ENCODE measurements around the gene STK17B.
"Not testable (repeated sequence)": the region's sequence is repeated elsewhere in the genome, so short reads cannot be mapped to it uniquely, and the experiment has no call there.

Gene STK17B

DNA sequence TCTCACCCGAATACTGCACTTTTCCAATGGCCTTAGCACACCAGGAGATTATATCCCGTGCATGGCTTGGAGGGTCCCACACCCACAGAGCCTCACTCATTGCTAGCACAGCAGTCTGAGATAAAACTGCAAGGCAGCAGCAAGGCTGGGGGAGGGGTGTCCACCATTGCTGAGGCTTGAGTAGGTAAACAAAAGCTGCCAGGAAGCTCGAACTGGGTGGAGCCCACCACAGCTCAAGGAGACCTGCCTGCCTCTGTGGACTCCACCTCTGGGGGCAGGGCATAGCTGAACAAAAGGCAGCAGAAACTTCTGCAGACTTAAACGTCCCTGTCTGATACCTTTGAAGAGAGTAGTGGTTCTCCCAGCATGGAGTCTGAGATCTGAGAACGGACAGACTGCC is 81.9 kb downstream of the STK17B start:
- CTCF ChIA-PET: not testable (repeated sequence)

DNA sequence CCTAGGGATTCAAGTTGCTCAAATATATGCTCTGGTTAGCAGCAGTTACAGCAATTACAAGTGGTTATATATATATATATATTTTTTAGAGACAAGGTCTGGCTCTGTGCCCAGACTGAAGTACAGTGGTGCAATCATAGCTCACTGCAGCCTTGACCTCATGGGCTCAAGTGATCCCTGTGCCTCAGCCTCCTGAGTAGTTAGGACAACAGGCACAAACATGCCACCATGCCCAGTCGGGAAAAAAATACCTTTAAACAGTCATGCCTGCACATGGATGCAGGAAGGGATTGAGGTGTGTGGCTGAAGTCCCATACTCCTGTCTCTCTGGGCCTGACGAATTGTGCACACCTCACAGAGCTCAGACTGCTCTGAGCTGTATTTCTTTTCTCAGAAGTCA is 83.2 kb downstream of the STK17B start:
- Histone ChIP-seq H3K36me3 (ENCODE audit: control insufficient read depth in 2 of 2, insufficient read depth in 1 of 2, low read length in 2 of 2) (no peaks in the 10 kb centered on the region), H3K4me3 (ENCODE audit: low read depth, low read length) (no peak overlapping the region), H3K9me3 (ENCODE audit: control insufficient read depth, insufficient read depth, low read depth, low read length) (no peaks in the 10 kb centered on the region), H3K4me1 (ENCODE audit: control insufficient read depth, insufficient read depth, low read length) (no peaks in the 10 kb centered on the region), H3K27ac (ENCODE audit: extremely low read depth, low read depth, low read length) (no peak overlapping the region)
- ChIA-PET POLR2A (no interaction called here), CTCF (no interaction called here)
- TF ChIP-seq, protein P1, sequence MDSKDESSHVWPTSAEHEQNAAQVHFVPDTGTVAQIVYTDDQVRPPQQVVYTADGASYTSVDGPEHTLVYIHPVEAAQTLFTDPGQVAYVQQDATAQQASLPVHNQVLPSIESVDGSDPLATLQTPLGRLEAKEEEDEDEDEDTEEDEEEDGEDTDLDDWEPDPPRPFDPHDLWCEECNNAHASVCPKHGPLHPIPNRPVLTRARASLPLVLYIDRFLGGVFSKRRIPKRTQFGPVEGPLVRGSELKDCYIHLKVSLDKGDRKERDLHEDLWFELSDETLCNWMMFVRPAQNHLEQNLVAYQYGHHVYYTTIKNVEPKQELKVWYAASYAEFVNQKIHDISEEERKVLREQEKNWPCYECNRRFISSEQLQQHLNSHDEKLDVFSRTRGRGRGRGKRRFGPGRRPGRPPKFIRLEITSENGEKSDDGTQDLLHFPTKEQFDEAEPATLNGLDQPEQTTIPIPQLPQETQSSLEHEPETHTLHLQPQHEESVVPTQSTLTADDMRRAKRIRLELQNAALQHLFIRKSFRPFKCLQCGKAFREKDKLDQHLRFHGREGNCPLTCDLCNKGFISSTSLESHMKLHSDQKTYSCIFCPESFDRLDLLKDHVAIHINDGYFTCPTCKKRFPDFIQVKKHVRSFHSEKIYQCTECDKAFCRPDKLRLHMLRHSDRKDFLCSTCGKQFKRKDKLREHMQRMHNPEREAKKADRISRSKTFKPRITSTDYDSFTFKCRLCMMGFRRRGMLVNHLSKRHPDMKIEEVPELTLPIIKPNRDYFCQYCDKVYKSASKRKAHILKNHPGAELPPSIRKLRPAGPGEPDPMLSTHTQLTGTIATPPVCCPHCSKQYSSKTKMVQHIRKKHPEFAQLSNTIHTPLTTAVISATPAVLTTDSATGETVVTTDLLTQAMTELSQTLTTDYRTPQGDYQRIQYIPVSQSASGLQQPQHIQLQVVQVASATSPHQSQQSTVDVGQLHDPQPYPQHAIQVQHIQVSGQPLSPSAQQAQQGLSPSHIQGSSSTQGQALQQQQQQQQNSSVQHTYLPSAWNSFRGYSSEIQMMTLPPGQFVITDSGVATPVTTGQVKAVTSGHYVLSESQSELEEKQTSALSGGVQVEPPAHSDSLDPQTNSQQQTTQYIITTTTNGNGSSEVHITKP (tag by site-specific recombination; IDR thresholded peaks at IDR 0.05): no peak
- TF ChIP-seq OSR2 (tag by site-specific recombination; IDR thresholded peaks at IDR 0.05) (no peak), ZNF585B (tag by site-specific recombination; IDR thresholded peaks at IDR 0.05) (no peak), ZNF654 (tag by site-specific recombination; IDR thresholded peaks at IDR 0.05; ENCODE audit: low read depth) (no peak), ZNF341 (tag by site-specific recombination; IDR thresholded peaks at IDR 0.05; ENCODE audit: low read depth) (no peak), ZNF76 (tag by site-specific recombination; IDR thresholded peaks at IDR 0.05; ENCODE audit: borderline replicate concordance, low read depth) (no peak), REPIN1 (tag by site-specific recombination; IDR thresholded peaks at IDR 0.05; ENCODE audit: low read depth) (no peak), ZNF2 (tag by site-specific recombination; IDR thresholded peaks at IDR 0.05) (no peak), ZSCAN23 (tag by site-specific recombination; IDR thresholded peaks at IDR 0.05) (no peak), KLF1 (tag by site-specific recombination; IDR thresholded peaks at IDR 0.05) (no peak), HOXC10 (CRISPR knock-in tag; IDR thresholded peaks at IDR 0.05) (no peak), ZNF707 (tag by site-specific recombination; IDR thresholded peaks at IDR 0.05) (no peak)
- TF ChIP-seq, protein P2, sequence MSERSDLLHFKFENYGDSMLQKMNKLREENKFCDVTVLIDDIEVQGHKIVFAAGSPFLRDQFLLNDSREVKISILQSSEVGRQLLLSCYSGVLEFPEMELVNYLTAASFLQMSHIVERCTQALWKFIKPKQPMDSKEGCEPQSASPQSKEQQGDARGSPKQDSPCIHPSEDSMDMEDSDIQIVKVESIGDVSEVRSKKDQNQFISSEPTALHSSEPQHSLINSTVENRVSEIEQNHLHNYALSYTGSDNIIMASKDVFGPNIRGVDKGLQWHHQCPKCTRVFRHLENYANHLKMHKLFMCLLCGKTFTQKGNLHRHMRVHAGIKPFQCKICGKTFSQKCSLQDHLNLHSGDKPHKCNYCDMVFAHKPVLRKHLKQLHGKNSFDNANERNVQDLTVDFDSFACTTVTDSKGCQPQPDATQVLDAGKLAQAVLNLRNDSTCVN (tag by site-specific recombination; optimal IDR thresholded peaks at IDR 0.05): no peak
- TF ChIP-seq, protein P3, sequence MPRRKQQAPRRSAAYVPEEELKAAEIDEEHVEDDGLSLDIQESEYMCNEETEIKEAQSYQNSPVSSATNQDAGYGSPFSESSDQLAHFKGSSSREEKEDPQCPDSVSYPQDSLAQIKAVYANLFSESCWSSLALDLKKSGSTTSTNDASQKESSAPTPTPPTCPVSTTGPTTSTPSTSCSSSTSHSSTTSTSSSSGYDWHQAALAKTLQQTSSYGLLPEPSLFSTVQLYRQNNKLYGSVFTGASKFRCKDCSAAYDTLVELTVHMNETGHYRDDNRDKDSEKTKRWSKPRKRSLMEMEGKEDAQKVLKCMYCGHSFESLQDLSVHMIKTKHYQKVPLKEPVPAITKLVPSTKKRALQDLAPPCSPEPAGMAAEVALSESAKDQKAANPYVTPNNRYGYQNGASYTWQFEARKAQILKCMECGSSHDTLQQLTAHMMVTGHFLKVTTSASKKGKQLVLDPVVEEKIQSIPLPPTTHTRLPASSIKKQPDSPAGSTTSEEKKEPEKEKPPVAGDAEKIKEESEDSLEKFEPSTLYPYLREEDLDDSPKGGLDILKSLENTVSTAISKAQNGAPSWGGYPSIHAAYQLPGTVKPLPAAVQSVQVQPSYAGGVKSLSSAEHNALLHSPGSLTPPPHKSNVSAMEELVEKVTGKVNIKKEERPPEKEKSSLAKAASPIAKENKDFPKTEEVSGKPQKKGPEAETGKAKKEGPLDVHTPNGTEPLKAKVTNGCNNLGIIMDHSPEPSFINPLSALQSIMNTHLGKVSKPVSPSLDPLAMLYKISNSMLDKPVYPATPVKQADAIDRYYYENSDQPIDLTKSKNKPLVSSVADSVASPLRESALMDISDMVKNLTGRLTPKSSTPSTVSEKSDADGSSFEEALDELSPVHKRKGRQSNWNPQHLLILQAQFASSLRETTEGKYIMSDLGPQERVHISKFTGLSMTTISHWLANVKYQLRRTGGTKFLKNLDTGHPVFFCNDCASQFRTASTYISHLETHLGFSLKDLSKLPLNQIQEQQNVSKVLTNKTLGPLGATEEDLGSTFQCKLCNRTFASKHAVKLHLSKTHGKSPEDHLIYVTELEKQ (tag by site-specific recombination; IDR thresholded peaks at IDR 0.05; ENCODE audit: borderline replicate concordance): no peak
- TF ChIP-seq, protein P4, sequence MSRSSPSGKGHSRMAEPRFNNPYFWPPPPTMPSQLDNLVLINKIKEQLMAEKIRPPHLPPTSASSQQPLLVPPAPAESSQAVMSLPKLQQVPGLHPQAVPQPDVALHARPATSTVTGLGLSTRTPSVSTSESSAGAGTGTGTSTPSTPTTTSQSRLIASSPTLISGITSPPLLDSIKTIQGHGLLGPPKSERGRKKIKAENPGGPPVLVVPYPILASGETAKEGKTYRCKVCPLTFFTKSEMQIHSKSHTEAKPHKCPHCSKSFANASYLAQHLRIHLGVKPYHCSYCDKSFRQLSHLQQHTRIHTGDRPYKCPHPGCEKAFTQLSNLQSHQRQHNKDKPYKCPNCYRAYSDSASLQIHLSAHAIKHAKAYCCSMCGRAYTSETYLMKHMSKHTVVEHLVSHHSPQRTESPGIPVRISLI (tag by site-specific recombination; IDR thresholded peaks at IDR 0.05): no peak

More for the DNA sequence above, 81.9 kb downstream of the STK17B start:
- H3K9me3 ChIP-seq (ENCODE audit: control insufficient read depth, insufficient read depth, low read depth, low read length); H3K36me3 ChIP-seq (ENCODE audit: control insufficient read depth in 2 of 2, insufficient read depth in 1 of 2, low read length in 2 of 2); H3K4me1 ChIP-seq (ENCODE audit: control insufficient read depth, insufficient read depth, low read length); H3K27ac ChIP-seq (ENCODE audit: extremely low read depth, low read depth, low read length); POLR2A ChIA-PET; H3K4me3 ChIP-seq (ENCODE audit: low read depth, low read length): not testable (repeated sequence)
